GM21381 (cell line): Measurements from ENCODE around the gene RUSF1.

ENCODE experiments used
- ATAC-seq: cut with Tn5 transposase; IDR thresholded peaks from one replicate; pipeline ENCODE4 v1.9.1; 2021; ENCODE audit warnings: mild to moderate bottlenecking, moderate library complexity; ENCODE audit not compliant: unreplicated experiment

RUSF1 gene

DNA sequence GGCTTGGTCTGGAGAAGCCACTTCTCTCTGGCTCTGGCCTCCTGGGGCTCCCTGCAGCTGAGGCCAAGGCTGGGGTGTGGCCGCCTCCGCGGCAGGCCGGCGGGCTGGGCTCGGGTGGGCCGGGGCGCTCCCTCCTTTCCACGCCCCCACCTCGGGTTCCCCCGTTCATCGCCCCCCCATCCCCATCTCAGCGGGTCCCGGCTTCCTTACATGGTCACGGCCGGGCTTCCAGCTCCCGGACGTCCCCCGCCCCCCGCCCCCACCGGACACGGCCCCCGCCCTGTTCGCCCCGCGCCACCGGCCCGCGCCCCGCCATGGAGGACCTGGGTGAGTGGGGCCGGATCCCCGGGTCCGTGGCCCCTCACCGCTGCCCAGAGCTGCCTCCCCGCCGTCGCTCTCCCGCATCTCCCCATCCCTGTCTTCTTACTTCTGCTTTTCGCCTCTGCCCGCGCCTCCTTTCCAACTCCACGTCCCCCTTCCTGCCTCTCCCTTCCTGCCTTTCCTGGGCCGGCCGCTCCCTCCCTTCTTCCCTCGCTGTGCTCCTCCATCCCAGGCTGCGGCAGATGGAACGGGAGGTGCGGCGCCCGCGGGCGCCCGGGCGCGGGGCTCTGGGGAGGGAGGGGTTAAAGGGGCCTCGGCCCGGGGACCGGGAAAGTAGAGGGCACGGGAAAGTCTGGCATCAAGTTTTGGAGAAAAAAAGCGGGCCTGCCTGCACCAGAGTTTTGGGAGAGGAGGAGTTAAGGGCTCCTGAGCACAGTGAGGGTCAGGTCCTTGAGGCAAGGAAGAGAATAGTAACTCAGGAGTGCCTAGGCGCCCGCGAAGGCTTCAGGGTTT lies 36.1 kb downstream of the RUSF1 start, which contains the start of gene TGFB1I1:
Gene TGFB1I1 (plus strand): TSS at position 278 of the 834 bp plus-strand sequence. CDS start 37 bp downstream, at position 315.
- no peak for ATAC-seq

GRCh38 chr16:31471241-31471874 lies 36.8 kb downstream of the RUSF1 start:
- no peak for ATAC-seq

- ATAC-seq, result no peak
These were observed 37.6 kb downstream of the RUSF1 start for GRCh38 chr16:31470615-31471014.

DNA sequence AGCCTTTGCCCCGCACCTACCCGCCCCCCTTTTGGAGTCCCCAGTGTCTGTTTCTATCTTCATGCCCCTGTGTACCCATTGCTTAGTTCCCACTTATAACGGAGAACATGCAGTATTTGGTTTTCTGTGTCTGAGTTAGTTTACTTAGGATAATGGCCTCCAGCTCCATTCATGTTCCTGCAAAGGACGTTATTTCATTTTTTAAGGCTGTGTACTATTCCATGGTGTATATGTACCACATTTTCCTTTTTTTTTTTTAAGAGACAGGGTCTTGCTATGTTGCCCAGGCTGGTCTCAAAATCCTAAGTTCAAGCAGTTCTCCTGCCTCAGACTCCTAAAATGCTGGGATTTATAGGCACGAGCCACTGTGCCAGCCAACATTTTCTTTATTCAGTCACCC lies 40.3 kb downstream of the RUSF1 start:
- ATAC-seq, result no peak

GRCh38 chr16:31467151-31467773 lies 40.9 kb downstream of the RUSF1 start:
- ATAC-seq, result no peak

DNA sequence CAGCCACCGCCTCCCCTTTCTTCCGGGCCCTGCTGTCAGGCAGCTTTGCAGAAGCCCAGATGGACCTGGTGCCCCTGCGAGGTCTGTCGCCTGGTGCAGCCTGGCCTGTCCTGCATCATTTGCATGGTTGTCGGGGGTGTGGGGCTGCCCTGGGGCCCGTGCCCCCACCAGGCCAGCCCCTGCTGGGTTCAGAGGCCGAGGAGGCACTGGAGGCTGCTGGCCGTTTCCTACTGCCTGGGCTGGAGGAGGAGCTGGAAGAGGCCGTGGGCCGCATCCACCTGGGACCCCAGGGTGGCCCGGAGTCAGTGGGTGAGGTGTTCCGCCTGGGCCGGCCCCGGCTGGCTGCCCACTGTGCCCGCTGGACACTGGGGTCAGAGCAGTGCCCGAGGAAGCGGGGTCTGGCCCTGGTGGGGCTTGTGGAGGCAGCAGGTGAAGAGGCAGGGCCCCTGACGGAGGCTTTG lies 41.8 kb downstream of the RUSF1 start:
- ATAC-seq, result no peak

GRCh38 chr16:31465788-31466370 lies 42.3 kb downstream of the RUSF1 start:
- no peak for ATAC-seq

DNA sequence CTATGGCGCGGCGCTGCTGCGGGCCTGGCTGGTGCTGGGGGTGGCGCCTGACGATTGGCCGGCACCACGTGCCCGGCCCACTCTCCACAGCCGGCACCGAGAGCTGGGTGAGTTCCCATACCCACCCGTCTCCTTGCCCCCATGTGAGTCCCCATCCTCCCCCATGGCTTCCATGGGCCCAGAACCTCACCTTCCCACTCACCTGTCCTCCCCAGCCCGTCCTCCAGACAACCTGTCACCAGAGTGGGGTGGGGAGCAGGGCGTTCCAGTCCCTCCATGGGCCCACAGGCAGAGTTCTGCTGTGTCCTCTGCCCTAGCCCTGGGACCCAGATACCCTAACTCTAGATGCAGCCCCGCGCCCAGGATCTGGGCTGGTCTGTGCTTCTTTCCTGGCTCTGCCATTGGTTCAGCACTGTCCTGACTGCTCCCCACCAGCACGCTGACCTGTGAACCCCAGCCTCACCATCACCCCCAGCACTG lies 43.4 kb downstream of the RUSF1 start:
- no peak for ATAC-seq

DNA sequence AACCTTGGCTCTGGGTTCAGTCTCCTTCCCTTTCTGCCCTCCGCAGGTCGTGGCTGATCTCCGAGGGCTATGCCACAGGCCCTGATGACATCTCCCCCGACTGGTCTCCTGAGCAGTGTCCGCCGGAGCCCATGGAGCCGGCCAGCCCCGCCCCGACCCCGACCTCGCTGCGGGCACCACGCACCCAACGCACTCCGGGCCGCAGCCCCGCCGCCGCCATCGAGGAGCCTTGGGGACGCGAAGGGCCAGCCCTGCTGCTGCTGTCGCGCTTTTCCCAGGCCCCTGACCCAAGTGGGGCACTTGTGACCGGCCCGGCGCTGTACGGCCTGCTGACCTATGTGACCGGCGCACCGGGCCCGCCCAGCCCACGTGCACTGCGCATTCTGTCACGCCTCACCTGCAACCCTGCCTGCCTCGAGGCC lies 43.8 kb downstream of the RUSF1 start:
- ATAC-seq, result no peak

GRCh38 chr16:31461921-31462804 lies 46.0 kb downstream of the RUSF1 start:
- ATAC-seq, result no peak

DNA sequence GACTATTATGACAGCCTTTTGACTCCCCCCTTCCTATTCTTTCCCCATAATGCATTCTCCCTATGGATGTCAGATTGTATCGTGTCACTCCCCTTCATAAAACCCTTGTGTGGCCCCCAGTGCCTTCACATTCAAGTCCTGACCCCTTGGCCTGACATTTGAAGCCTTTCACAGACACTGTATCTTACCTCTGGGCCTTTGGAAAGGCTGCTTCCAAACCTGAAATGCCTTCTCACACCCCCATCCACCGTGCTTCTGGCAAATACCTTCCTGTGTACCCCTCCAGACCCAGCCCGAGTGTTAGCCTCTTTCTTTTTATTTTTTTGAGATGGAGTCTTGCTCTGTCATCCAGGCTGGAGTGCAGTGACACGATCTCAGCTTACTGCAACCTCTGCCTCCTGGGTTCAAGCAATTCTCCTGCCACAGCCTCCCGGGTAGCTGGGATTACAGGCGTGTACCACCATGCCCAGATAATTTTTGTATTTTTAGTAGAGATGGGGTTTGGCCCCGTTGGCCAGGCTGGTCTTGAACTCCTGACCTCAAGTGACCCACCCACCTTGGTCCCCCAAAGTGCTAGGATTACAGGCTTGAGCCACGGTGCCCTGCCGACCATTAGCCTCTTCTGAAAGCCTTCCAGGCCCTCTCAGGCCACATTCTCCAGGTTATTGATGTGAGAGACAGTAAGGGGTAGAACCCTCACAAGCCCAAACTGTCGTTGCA lies 46.8 kb downstream of the RUSF1 start:
- ATAC-seq, result no peak

DNA sequence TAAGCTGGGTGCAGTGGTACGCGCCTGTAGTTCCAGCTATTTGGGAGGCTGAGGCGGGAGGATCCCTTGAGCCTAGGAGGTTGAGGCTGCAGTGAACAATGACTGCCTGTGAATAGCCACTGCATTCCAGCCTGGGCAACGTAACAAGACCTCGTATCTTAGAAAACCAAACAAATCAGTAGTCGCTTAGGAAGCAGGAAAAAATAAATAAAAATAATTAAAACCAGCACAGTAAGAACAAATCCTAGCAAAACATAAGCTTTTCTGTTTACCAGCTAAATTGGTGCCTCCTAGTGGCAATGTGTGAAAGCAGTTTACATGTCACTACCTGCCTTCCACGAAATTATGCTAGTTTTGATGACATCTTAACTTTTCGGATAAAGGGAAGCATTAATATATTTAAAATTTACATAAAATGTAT lies 47.6 kb downstream of the RUSF1 start:
- no peak for ATAC-seq

DNA sequence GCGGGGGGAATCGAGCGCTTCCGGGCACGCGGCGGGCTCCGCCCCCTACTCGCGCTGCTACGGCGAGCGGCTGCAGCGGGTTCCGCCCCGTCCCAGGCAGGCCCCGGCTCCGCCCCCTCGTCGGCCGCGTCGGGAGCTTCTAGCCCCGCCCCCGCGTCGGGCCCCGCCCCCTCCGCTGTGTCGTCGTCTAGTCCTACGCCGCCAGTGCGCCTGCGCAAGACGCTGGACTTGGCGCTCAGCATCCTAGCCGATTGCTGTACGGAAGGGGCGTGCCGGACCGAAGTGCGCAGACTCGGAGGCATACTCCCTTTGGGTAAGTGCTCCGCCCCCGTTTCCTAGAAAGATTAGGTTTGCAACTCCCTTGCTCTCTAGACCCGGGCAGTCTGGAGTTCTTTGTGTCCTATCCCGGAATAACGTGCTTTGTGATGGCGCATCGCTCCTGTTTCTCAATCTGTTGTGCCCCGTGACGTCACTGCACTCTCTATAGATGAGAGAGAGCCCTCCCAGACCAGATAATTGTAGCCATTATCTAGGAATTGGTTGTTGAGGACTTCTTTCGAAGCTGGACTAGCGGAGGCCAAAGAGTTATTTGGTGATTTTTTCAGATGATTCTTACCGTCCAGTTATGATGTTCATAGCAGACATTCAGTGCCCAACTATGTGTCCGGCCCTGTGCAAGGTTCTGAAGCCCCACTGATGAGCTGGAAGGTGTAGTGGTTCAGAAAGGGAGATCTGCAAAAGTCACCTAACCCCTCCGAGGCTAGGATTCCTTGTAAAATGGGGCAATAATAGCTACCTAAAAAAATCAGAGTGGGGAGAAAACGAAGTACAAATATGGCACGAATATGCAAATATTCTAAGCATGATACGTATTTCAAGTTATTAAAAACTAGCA lies 48.3 kb downstream of the RUSF1 start:
- peak; percentile 73 for ATAC-seq

DNA sequence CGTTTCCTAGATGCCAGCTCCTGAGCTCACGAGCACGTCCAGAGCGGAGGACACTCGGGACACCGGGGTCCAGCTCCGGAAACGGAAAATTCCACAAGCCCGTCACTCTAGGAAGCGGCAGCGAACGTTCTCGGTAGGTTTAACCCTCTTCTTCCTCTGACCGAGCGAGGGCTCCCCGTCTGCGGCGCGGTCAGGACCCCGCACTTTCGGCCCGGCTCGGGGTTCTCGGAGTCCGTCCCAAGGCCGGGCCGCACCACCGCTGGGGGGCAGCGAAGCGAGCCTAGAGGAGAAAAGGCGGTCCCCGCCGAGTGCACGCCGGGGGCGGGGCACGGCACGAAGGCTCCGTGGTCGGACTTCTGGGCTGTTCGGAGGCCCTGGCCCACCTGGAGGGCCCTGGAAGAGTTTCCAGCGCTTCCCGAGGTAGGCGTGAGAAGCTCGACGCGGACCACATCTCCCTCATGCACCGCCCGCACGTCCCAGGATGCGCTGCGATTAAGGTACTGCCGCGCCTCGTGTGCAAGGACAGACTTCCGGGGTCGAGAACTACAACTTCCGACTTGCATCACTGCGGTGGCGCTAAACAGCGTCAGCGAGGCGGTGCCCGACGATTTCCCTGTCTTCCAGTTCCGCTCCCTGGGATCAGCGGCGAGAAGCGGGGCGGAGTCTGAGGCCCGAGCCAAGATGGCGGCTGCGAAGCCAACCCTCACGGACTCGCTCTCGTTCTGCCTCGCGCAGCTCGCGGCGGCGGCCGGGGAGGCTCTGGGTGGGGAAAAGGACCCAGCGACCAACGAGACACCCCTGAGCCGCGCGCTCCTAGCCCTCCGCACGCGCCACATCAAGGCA lies 49.1 kb downstream of the RUSF1 start, which contains the start of gene ARMC5:
Gene ARMC5 (plus strand): TSS at position 658 of the 843 bp plus-strand sequence. CDS start 24 bp downstream, at position 682.
- ATAC-seq, result peak; percentile 69

GRCh38 chr16:31458073-31458843 lies 49.9 kb downstream of the RUSF1 start:
- ATAC-seq, result no peak

DNA sequence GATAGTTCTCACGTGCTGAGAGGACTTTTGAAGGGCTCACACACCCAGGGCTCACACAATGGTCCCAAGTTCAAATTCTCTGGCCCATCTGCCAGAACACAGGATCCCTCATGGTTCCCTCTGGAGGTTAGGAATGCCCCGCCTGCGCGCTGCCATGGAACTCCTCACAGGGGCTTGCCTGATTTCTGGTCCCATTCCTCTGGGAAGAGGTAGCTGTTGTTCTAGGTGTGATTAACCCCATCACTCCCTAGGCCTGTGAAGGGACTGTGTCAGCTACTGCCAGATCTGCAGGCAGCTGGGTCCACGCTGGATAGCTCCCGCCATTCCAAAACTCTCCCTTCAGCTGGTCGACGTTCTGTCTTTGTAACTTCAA lies 51.2 kb downstream of the RUSF1 start:
- no peak for ATAC-seq
